Erythroblast (primary cell): ENCODE data around the gene DGKB.

Experiments
- DNase-seq, 2 experiments: peaks; one replicate each; lab custom pipeline; 2025; lab: John Stamatoyannopoulos, UW
- GATA1 ChIP-seq: IDR thresholded peaks from 2 replicates; pipeline ENCODE4 v1.6.1; 2011; ENCODE audit warnings: low read depth, mild to moderate bottlenecking, control low read depth, low read length, moderate library complexity
- POLR2A ChIP-seq: IDR thresholded peaks from 2 replicates; pipeline ENCODE4 v1.6.1; 2011; ENCODE audit warnings: mild to moderate bottlenecking, low read length

Gene DGKB

GRCh38 chr7:14821757-14822480, 80.6 kb downstream of the DGKB start:
- DNase-seq: no peak
- TF ChIP-seq GATA1: no peak

- no peak for DNase-seq
- TF ChIP-seq POLR2A (no peak), GATA1 (no peak)
These were observed 83.7 kb downstream of the DGKB start for GRCh38 chr7:14818871-14819270.

GRCh38 chr7:14817829-14818614, 84.5 kb downstream of the DGKB start:
- no peak for TF ChIP-seq GATA1
- TF ChIP-seq POLR2A: no peak
- DNase-seq: no peak

GRCh38 chr7:14807507-14807906, 95.0 kb downstream of the DGKB start:
- DNase-seq: no peak
- no peak for TF ChIP-seq POLR2A

GRCh38 chr7:14806891-14807290, 95.7 kb downstream of the DGKB start:
- DNase-seq: no peak
- TF ChIP-seq POLR2A (no peak), GATA1 (no peak)

GRCh38 chr7:14805105-14805719, 97.3 kb downstream of the DGKB start:
- DNase-seq: no peak
- no peak for TF ChIP-seq POLR2A
- no peak for TF ChIP-seq GATA1

- no peak for DNase-seq
- no peak for TF ChIP-seq POLR2A
- no peak for TF ChIP-seq GATA1
These were observed 101.9 kb downstream of the DGKB start for GRCh38 chr7:14800664-14801063.

GRCh38 chr7:14793151-14793550, 109.4 kb downstream of the DGKB start:
- TF ChIP-seq GATA1 (no peak), POLR2A (no peak)
- DNase-seq: no peak

- TF ChIP-seq POLR2A: no peak
- TF ChIP-seq GATA1: no peak
- DNase-seq: no peak
These were observed 115.0 kb downstream of the DGKB start for GRCh38 chr7:14787551-14787950.

- TF ChIP-seq GATA1 (no peak), POLR2A (no peak)
- DNase-seq: no peak
These were observed 116.1 kb downstream of the DGKB start for GRCh38 chr7:14786314-14786895.

- TF ChIP-seq GATA1: no peak
- TF ChIP-seq POLR2A: no peak
- DNase-seq: no peak
These were observed 124.7 kb downstream of the DGKB start for GRCh38 chr7:14777806-14778205.

GRCh38 chr7:14776266-14776665, 126.3 kb downstream of the DGKB start:
- no peak for DNase-seq
- TF ChIP-seq POLR2A: no peak
- no peak for TF ChIP-seq GATA1

- DNase-seq: no peak
- no peak for TF ChIP-seq POLR2A
- TF ChIP-seq GATA1: no peak
These were observed 128.8 kb downstream of the DGKB start for GRCh38 chr7:14773729-14774271.

GRCh38 chr7:14770614-14771013, 131.9 kb downstream of the DGKB start:
- DNase-seq: no peak
- TF ChIP-seq POLR2A (no peak), GATA1 (no peak)
